Measurements from ENCODE around the gene IL32.
A peak's percentile ranks its signal among the peaks of the same experiment; 100 is the strongest.

Gene IL32

GRCh38 chr16:3026609-3027488 lies 38.6 kb upstream of the IL32 start:
- DNase-seq (ENCODE audit: low read depth), result no peak
- H3K4me3 ChIP-seq (ENCODE audit: low read depth, low read length), result no peak overlapping the region

GRCh38 chr16:3027489-3027795 lies 38.0 kb upstream of the IL32 start:
- DNase-seq (ENCODE audit: low read depth), result no peak
- no peak overlapping the region for H3K4me3 ChIP-seq (ENCODE audit: low read depth, low read length)

GRCh38 chr16:3027983-3028715 lies 37.3 kb upstream of the IL32 start:
- peak; percentile 19 for DNase-seq (ENCODE audit: low read depth)
- no peak overlapping the region for H3K4me3 ChIP-seq (ENCODE audit: low read depth, low read length)

GRCh38 chr16:3028716-3029319 lies 36.6 kb upstream of the IL32 start:
- DNase-seq (ENCODE audit: low read depth), result no peak
- no peak overlapping the region for H3K4me3 ChIP-seq (ENCODE audit: low read depth, low read length)

- peak overlapping the region; percentile 30 for H3K4me3 ChIP-seq (ENCODE audit: low read depth, low read length)
- DNase-seq (ENCODE audit: low read depth), result no peak
These were observed 35.8 kb upstream of the IL32 start for GRCh38 chr16:3029491-3030221.

GRCh38 chr16:3030222-3031212 lies 34.9 kb upstream of the IL32 start:
- no peak for DNase-seq (ENCODE audit: low read depth)
- no peak overlapping the region for H3K4me3 ChIP-seq (ENCODE audit: low read depth, low read length)

GRCh38 chr16:3032624-3033023 lies 32.8 kb upstream of the IL32 start:
- no peak for DNase-seq (ENCODE audit: low read depth)
- no peak overlapping the region for H3K4me3 ChIP-seq (ENCODE audit: low read depth, low read length)

- H3K4me3 ChIP-seq (ENCODE audit: low read depth, low read length), result no peak overlapping the region
- no peak for DNase-seq (ENCODE audit: low read depth)
These were observed 30.0 kb upstream of the IL32 start for GRCh38 chr16:3035289-3035971.

- DNase-seq (ENCODE audit: low read depth), result no peak
- H3K4me3 ChIP-seq (ENCODE audit: low read depth, low read length), result no peak overlapping the region
These were observed 29.3 kb upstream of the IL32 start for GRCh38 chr16:3035972-3036725.

GRCh38 chr16:3036726-3037315 lies 28.6 kb upstream of the IL32 start, which contains the start of gene BICDL2:
BICDL2 (minus strand) TSS chr16:3036944; CDS start chr16:3035496, 1,448 bp downstream.
- DNase-seq (ENCODE audit: low read depth), result no peak
- H3K4me3 ChIP-seq (ENCODE audit: low read depth, low read length), result no peak within 1 kb of the TSS

GRCh38 chr16:3038256-3038655 lies 27.2 kb upstream of the IL32 start:
- DNase-seq (ENCODE audit: low read depth), result no peak

GRCh38 chr16:3038896-3039295 lies 26.5 kb upstream of the IL32 start:
- DNase-seq (ENCODE audit: low read depth), result no peak
- no peak overlapping the region for H3K4me3 ChIP-seq (ENCODE audit: low read depth, low read length)

More at GRCh38 chr16:3038256-3038655, 27.2 kb upstream of the IL32 start:
- no peak overlapping the region for H3K4me3 ChIP-seq (ENCODE audit: low read depth, low read length)

- no peak for DNase-seq (ENCODE audit: low read depth)
- no peak overlapping the region for H3K4me3 ChIP-seq (ENCODE audit: low read depth, low read length)
These were observed 23.1 kb upstream of the IL32 start for GRCh38 chr16:3042376-3042775.

GRCh38 chr16:3044708-3045107 lies 20.7 kb upstream of the IL32 start:
- H3K4me3 ChIP-seq (ENCODE audit: low read depth, low read length), result no peak overlapping the region
- no peak for DNase-seq (ENCODE audit: low read depth)

GRCh38 chr16:3045758-3046640 lies 19.4 kb upstream of the IL32 start, which contains the start of gene MMP25:
MMP25 (plus strand) TSS chr16:3046561; CDS start chr16:3046918, 357 bp downstream.
- H3K4me3 ChIP-seq (ENCODE audit: low read depth, low read length), result peak within 1 kb of the TSS; percentile 54
- DNase-seq (ENCODE audit: low read depth), result no peak

All from skeletal muscle cell (primary cell).